CD4-positive, alpha-beta T cell treated with Interleukin-17A for 1 hour (primary cell): ENCODE results near the gene PRG2.
"Not testable (repeated sequence)": the region's sequence is repeated elsewhere in the genome, so short reads cannot be mapped to it uniquely, and the experiment has no call there.

Source experiments
- DNase-seq: peaks from one replicate; pipeline ENCODE4 v3.0.0-alpha.2; 2020

The PRG2 gene

DNA sequence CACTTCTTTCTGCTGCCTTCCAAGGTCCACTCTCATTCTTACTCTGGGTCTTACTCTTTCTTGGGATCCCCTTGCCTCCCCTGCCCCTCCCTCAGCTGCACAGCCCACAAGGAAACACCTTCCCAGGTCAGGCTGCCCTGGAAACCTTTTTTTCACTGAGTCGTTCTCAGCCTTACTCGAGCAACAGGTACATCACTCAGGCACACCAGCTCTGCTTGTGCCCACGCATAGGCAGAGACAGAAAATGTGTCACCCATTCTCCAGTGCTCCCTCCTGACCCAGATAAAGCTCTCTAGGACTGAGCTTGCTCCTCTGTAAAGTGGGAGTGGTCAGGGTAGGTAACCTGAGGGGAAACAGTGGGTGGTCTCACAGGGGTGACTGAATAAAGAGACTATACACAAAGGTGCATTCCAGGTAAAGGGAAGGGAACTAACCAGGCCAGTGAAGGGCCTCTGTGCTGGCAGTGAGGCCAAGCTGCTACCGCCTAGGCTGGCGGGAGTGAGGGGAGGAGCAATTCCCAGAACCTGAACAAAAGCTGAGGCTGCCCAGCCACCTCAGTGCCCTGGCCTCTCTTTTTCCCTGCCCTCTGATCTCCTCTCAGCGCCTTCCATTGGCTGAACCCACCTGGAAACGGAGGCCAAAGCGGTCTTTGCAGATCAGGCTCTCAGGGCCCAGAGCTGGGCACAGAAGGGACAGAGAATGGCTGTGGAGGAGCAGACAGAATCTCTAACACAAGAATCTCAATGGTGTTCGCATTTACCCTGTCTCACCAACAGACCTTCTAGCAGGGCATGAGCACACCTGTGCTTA, 25.4 kb downstream of the PRG2 start:
- DNase-seq = no peak

- no peak for DNase-seq
These were observed 27.0 kb downstream of the PRG2 start for GRCh38 chr11:57363131-57364080.

DNA sequence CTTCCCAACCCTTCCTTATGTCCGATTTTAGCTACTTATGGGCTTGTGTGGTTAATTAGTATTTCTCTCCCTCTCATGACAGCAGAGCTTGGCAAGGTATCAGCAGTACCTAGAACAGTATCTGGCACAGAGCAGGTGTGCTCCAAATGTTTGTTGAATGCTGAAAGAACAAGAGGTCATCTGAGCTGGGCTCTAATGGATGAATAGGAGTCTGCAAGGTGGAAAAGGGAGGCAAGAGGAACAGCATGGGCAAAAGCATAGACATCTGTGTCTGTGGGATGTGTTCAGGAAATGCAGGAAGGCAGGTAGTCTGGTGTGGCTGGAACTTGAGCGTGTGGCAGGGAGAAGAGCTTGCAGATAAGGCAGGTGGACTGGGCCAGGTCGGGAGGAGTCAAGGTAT, 28.5 kb downstream of the PRG2 start:
- no peak for DNase-seq

- not testable (repeated sequence) for DNase-seq
These were observed 29.0 kb downstream of the PRG2 start for GRCh38 chr11:57361420-57361819.

- no peak for DNase-seq
These were observed 29.5 kb downstream of the PRG2 start for GRCh38 chr11:57360991-57361390.

DNA sequence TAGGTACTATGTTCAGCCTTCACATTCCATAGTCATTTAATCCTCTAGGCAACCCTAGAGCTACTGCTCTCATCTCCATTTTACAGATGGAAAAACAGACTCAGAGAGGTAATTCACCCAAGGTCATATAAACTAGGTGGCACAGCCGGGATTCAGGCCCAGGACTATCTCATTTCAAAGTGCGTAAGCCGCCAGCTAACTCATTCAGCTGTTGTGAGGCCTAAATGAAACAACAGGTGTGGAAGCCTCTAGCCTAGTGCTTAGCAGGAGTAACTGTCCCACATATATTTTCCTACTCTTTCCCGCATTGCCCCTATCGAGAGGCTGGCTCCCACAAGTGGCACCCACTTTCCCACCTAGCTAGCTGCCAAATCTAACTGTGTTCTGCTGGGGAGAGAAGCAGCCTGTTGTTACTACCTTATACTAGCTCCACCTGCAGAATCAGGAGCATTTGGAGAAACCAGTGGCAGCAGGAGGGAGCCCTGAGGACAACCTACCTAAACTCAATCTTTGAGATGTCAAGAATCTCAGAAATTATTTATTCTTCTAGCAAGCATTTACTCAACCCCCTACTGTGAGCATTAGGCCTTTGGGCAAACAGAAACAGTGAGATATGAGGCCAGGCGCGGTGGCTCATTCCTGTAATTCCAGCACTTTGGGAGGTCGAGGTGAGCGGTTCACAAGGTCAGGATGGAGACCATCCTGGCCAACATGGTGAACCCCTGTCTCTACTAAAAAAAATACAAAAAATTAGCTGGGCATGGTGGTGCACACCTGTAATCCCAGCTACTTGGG, 30.4 kb downstream of the PRG2 start:
- DNase-seq = no peak

- no peak for DNase-seq
These were observed 31.1 kb downstream of the PRG2 start for GRCh38 chr11:57359396-57359795.

- DNase-seq = no peak
These were observed 31.5 kb downstream of the PRG2 start for GRCh38 chr11:57358991-57359390.

DNA sequence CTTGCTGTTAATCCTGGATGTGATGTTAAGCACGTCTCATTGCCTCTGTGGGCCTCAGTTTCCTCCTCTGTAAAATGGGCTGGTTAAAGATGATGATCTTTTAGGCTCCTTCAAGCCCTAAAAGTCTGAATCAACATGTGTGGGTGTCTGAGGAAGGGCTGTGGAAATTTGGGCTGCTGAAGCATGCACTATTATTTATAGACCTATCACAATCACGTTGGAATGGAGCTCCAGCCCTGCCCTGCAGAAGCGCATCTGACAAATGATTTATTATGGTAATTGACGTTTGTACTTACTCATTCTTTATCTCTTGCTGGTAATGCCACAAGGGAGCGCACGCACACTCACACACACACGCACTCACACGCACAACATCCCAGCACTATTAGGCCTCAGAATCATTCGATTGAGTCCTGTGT, 31.9 kb downstream of the PRG2 start:
- no peak for DNase-seq

GRCh38 chr11:57357856-57358255, 32.6 kb downstream of the PRG2 start:
- DNase-seq = no peak

DNA sequence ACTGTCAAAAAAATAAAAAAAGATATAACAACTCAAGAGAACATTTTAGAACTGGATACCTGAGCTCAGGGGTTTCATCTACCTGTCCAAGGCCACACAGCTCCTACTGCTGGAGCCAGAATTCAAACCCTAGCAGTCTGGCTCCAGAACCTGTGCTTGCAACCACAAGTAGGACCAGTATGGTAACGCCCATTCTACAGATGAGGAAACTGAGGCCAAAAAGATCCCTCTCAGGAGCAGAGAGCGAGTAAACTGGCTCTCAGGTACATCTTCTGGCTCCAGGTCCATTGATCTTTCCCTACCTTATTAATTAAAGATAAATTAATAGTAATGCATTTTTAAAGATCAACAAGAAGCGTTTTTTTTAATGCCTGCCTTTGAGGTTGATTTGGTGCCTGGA, 33.1 kb downstream of the PRG2 start:
- no peak for DNase-seq

DNA sequence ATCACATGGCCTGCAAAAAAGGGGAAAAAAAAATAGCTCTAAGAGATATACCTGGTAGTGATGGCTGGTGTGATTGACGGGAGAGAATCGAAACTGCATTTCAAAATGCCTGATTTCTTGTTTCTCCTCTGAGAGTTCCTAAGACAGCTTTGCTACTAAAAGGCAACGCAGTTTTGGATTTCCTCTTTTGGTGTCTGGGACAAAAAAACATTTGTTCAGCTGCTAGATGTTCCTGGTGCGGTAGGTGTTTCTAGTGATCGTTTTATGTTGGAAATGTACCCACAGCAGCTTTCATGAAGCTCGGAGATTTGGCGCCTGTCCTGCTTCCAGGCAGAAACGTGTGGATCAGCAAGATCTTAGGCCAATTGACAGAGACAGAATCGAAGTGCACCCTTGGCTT, 34.2 kb downstream of the PRG2 start:
- no peak for DNase-seq

DNA sequence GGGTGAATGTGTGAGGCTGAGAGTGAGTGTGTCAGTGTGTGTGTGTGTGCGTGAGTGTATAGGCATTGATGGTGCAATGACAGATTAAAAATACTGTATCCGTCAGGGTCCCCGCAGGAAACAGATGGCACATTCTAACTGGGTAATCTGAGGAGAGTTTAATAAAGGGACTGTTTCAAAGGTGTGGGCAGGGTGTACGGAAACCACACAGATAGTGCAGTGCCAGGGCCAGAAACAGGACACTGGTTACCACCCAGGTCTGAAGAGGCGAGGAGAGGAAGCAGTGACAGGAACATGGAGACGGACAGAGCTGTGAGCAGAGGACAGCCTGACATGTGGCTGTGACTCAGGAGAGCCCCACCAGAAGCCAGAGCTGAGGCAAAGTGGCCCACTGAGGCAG, 35.8 kb downstream of the PRG2 start:
- DNase-seq = no peak

DNA sequence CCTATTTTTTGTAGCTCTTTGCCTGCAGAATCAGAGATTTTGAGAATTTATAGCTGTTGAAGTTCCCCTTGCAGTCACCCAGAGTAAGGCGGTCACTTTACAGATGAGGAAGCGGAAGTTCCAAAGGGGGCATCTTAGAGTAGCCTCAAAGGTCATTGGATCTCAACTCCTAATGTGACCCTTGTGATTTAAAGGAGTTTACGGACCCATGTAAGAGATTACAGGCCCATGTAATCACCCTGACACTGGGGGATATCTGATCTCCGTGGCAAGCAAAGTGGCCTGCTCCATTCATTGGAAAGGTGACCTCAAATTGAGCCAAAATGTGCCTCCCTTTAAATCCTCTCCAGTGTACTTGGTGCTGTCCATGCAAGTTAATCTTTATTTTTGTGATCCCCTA, 36.6 kb downstream of the PRG2 start:
- DNase-seq = no peak

DNA sequence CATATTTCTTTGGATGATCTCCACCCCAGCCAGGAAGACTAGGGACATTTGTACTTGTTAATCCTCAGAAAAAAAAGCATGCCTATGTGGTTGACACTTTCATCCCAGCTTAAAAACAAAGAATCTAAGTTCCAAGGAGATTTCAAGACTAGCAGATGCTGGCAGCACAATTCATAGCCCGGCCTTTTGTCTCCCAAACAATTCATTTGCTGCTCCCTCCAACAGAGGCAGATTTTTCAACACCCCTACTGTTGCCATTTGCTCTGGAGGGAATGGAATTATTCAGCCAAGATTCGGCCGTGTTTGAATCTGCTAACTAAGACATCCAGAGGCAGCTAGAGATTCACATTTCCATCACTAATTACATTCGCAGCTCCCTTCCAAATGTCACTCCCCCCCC, 37.0 kb downstream of the PRG2 start:
- DNase-seq = no peak

- DNase-seq = no peak
These were observed 37.4 kb downstream of the PRG2 start for GRCh38 chr11:57353036-57353435.

DNA sequence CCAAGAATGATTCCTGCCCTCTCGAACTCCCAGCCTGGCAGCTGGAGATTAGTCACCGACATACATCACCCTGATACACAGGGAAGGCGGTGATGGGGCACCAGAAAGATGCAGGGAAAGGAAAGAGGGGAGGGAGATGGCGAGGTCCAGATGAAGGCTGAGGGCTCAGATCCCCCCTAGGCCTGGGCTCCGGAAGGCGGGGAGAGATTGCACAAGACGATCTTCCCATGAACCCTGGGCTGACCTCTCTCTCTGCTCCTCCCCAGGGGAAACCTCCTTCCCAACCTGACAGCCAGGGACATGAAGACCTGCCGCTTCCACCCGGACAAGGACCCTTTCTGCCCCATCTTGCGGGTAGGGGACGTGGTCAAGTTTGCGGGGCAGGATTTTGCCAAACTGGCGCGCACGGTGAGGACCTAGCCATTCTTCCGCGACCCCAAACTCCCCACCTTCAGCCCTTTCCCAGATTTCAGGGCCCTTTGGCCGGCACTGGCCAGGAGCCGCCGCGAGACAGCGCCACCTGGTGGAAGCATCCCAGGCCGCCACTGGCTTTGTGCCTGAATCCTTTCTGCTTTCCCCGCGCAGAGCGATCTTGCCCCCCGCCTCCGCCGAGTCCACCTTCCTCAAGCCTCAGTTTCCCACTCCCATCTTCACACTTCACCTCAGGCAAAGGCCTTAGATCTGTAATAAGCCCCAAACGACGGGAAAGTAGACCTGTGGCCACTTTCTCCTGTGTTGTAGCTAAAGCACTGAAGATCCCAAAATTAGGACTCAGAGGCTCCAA, 40.8 kb downstream of the PRG2 start:
- DNase-seq = peak; percentile 53

GRCh38 chr11:57348636-57349313, 41.7 kb downstream of the PRG2 start:
- no peak for DNase-seq

- DNase-seq = no peak
These were observed 42.4 kb downstream of the PRG2 start for GRCh38 chr11:57348052-57348451.

- no peak for DNase-seq
These were observed 43.1 kb downstream of the PRG2 start for GRCh38 chr11:57347336-57347735.

- peak; percentile 78 for DNase-seq
These were observed 44.8 kb downstream of the PRG2 start for GRCh38 chr11:57345555-57346211.
